ENCODE results near the gene TFIP11.
"Not testable (repeated sequence)": the region's sequence is repeated elsewhere in the genome, so short reads cannot be mapped to it uniquely, and the experiment has no call there.

TFIP11 gene

DNA sequence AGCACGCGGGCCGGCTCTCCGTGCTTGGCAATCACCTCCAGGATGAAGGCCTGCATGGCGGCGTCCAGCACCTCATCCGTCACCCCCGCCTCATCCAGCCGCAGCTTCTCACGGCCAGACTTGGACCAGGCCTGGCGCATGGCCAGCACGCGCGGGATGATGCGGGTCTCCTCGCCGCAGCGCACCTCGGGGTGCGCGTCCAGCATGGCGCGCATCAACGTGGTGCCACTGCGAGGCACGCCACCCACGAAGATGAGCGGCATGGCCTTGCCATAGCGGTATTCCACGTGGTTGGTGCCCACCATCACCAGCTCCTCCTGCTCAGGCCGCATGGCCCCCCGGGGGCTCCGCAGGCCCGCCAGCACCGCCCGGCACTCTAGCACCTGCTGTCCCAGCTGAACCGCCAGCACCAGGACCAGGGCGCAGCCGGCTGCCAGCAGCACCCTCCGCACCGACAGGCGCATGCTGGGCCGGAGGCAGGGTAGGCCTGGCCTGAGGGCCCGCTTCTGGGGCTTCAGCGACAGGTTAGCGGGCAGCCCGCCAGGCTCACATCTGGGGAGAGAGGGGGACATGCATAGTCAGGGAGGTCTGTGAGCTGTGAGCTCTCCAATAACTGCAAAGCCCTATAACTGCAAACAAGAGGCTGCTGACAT is 29.0 kb upstream of the TFIP11 start:
- DNase-seq (ENCODE audit: low read depth) = no peak

DNA sequence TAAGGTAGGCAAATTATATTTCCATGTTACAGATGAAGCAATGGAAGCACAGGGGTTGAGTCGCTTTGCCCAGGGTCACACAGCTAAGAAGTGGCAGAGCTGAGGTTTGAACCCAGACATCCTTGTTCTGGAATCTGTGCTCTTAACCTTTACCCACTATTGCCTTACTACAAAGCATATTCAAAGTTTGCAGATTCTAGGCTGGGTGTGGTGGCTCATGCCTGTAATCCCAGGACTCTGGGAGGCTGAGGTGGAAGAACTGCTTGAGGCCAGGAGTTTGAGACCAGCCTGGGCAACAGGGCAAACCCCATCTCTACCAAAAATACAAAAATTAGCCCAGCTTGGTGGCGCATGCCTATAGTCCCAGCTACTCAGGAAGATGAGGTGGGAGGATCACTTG is 27.8 kb upstream of the TFIP11 start:
- DNase-seq (ENCODE audit: low read depth) = no peak

DNA sequence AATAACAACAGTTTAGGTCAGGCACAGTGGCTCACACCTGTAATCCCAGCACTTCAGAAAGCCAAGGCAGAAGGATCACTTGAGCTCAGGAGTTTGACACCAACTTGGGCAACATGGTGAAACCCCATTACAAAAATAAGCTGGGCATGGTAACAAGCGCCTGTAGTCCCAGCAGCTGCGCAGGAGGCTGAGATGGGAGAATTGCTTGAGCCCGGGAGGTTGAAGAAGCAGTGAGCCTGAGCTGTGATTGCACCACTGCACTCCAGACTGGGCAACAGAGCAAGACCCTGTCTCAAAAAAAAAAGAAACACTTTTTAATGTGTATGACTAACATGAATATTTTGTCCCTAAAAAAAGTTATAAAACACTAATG is 24.5 kb upstream of the TFIP11 start:
- no peak for DNase-seq (ENCODE audit: low read depth)

DNA sequence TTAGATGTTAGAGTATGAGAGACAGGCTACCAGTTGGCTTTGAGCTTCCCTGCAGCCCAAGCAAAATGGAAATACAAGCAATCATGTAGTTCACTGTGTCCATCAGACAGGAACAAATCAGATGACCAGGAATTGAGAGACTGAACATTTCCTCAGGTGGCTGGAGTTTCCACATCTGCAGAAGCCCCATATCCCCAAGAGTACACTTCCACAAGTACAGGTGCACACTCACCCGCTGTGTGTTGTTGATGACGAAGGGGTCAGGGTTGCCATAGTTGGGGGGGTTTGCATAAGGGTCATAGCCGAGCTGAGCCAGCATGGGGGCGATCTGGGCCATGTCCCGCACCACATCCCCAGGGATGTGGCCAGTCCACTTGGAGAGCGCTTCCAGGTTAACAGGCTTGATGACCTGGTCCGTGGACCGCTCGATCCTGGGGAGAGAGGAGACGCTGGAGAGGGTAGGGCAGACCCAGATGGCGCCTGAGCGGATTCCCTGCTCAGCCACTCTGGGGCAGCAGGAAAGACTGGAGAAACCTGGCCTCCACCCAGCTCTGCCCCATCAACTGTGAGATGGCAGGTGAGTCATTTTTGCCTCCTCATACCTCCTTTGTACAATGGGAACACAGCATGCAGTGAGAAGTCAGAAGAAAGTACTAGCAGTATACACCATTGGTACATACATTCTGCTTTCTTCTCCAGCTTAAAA is 23.9 kb upstream of the TFIP11 start:
- DNase-seq (ENCODE audit: low read depth) = no peak

DNA sequence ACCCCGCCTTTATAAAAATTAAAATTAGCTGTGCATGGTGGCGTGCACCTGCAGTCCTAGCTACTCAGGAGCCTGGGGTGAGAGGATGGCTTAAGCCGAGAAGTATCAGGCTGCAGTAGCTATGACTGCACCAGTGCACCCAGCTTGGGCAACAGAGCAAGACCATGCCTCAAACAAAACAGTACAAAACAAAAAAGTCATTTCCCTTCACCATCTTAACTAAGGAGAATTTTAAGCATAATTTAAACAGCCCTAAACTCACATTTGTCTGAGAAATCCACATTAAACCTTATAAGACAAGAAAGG is 23.3 kb upstream of the TFIP11 start:
- DNase-seq (ENCODE audit: low read depth) = no peak

DNA sequence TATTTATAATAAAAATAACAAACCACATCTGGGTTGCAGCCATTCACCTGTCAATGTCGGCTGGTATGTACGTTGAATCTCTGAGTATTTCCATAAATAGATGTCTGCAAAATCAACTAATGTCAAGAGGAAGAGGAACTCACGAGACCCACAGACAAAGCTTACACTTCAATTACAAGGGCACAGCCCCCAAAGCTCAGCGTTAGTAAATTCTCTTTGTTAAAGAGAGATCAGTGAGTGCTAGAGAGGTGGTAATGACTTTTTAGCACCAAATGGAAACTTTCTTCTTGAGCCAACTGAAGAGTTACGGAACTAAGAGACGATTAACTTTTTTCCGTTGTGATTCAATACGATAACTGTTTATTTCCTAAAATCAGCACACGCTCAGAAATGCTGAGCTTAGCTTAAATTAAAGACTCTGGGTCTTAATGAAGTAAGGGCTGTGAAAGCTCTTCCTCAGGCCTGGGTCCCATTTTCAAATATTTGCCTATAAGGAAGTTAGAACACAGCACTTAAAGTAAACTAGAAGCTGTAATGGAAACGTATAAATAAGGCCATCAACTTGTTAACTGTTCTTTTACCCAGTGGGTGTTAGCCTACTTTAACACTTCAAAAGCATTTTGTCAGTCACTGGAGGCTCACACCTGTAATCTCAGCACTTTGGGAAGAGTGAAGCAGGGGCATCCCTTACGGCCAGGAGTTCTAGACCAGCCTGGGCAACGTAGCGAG is 22.8 kb upstream of the TFIP11 start:
- no peak for DNase-seq (ENCODE audit: low read depth)

DNA sequence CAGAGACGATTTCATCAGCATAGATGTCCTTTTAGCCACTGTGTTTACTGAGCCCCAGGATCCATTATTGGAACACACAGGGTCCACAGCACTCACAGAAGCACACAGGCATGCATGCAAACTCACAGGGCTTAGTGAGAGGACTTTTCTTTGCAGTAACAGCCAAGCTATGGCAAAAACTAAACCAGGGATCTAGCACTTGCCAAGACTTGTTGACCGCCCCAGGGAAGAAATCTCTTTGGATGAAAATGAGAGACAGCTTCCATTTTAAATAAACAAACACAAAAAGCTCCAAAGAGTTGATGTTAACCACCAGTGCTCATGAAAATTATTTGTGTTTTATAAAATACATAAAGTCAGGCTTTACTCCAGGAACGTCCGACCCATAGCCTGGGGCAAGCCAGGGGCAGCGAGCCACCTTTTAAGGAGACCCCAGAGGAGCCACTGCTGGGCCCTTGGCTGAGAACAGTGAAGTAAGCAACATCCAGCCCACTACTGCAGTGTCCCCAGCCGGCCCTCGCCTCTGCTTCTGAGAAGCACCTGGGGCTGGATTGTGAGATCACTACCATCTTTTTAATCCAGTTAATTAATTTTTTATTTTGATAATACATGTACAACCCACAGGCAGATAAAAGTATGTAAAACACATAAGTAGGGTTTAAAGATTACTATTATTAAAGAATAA is 22.0 kb upstream of the TFIP11 start:
- DNase-seq (ENCODE audit: low read depth) = no peak

DNA sequence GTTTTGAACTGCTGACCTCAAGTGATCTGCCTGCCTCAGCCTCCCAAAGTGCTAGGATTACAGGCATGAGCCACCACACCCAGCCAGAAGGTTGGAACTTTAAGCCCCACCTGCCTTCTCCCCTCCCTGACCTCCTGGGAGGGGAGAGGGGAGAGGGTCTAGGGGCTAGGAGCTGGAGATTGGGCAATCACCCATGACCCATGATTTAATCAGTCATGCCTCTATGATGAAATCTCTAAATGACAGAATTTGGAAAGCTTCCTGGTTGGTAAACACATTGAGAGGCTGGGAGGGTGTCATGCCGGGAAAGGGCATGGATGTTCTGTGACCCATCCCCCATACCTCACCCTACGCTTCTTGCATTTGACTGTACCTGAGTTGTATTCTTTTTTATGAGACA is 17.1 kb upstream of the TFIP11 start:
- DNase-seq (ENCODE audit: low read depth) = no peak

DNA sequence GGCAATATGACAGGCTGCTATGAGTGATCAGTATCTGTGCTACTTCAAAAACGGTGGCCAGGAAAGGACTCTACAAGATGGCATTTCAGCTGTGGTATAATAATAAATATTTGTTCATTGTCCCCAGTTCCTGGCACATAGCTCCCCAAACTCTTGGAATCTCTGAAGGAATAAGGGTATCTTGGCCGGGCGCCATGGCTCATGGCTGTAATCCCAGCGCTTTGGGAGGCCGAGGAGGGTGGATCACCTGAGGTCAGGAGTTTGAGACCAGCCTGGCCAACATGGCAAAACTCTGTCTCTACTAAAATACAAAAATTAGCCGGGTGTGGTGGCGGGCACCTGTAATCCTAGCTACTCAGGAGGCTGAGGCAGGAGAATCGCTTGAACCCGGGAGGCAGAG is 16.2 kb upstream of the TFIP11 start:
- not testable (repeated sequence) for DNase-seq (ENCODE audit: low read depth)

DNA sequence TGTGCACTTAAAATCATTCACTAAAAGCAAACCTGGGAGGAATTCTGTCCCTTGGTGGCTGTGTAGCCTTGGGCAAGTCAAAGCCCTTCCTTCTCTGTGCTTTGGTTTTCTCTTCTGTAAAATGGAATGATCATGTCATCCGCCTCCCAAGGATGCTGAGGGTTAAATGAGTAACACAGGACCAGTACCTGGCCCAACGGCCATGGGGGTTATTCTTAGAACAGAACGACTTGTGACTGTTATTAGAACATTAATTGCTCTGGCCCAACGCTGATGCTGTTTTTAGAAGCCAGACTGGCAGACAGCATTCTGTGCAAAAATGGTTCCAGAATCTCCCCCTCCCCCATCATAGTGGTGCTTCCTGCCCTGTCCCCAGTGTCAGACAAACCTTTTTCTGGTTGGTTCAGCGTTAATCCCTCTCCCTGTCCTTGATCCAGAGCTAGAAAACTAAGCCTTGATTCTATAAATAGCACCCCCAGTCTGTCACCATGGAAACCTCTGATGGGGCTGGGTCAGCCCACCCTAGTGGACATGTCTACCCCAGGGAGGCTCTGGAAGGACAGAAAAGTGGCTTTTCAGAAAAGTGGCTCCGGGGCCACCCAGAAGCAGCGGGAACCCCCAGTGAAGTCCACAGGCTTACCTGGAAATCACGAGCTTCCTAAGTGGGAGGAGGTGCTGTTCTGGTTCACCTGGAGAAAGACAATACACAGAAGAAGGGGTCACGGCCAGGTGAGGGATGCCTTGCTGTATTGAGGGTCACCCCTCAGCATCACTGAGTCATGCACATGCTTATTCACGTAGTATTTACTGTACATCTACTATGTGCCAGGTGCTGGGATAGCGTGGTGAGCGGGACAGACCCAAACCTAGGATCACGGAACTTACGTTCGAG is 15.5 kb upstream of the TFIP11 start:
- DNase-seq (ENCODE audit: low read depth) = no peak

DNA sequence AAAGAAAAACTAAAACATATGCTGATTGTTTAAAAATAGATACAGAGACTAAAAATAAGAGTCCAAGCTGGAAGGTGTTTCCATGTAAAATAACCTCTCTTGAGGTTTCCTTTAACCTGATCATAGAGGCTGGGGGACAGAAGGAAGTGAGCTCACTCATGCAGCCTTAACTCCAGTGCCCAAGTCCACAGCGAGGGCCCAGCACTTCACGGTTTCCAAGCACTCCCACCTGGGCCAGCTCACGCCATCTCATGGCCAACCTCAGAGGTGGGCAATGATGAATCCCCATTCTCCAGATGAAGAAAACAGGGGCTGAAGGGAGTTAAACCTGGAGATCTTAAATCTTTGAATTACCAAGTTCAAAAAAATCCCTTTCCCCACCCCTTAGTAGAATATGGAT is 14.9 kb upstream of the TFIP11 start:
- no peak for DNase-seq (ENCODE audit: low read depth)

DNA sequence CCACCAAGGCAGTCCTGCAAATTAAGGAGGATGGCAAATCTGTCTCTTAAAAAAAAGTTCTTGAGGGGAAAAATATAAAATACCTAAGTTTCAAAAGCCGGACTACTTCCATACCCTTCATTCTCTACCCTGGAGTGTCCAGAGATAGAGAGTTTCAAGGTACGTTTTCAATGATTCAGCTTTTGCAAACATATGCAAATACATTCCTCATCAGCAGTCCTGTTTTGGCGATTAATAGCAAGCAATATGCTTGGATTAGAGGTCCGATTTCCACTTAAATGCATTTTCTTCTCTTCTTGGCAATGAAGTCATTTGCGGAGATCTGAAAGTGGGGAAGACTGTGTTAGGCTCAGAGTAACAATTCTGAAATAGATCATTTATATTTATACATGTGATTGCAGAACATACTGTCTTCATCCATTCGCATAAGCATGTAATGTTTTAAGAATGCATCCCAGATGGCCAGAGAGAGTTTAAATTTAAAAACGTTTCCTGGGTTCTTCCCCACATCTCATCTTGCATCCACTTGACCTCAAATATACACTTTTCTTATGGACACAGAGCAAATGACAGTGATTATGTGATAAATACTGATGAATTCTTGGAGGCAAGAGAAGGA is 13.8 kb upstream of the TFIP11 start:
- no peak for DNase-seq (ENCODE audit: low read depth)

DNA sequence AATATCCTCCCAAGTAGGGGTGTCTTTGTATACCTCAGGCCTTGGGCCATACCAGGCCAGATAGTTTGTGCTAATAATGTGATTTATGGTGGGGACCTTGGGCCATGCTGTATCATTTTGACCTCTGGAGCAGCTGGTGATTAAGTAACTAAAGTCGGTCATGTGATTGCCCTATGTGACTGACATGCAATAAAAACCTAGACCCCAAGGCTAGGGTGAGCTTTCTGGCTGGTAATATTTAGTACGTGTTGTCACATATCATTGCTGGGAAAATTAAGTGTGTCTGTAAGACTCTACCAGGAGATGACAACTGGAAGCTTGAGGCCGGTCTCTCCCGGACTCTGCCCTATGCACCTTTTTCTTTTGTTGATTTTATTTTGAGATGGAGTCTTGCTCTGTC is 12.6 kb upstream of the TFIP11 start:
- DNase-seq (ENCODE audit: low read depth) = no peak

DNA sequence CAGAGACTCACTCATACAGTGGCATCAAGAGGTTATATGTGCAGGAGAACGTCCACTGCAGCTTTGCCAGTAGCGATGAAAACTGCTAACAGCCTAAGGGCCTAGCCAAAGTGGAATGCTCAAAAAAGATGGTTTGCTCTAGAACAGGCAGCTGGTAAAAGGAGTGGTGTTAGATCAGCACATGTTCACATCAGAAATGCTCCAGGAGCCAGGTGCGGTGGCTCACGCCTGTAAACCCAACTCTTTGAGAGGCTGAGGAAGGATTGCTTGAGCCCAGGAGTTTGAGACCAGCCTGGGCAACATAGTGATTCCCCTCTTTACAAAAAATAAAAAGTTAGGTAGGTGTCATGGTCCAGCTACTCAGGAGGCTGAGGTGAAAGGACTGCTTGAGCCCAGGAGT is 10.3 kb upstream of the TFIP11 start:
- no peak for DNase-seq (ENCODE audit: low read depth)

DNA sequence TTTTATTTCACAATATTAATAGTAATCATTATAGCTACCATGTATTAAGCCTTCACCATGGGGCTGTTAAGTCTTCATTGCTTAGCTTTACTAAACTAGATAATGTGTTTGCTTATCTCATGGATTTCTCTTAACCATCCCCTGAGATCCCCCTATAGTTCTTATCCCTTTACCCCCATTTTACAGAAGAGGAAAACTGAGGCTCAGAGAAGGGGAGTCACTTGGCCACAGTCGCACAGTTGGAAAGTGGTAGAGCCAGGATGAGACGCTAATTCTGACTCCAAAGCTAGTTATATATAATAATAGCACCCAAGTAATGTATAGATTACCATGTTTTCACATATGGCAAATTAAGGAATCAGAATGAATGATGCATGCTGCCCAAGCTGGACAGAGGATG is 9.7 kb upstream of the TFIP11 start:
- no peak for DNase-seq (ENCODE audit: low read depth)

DNA sequence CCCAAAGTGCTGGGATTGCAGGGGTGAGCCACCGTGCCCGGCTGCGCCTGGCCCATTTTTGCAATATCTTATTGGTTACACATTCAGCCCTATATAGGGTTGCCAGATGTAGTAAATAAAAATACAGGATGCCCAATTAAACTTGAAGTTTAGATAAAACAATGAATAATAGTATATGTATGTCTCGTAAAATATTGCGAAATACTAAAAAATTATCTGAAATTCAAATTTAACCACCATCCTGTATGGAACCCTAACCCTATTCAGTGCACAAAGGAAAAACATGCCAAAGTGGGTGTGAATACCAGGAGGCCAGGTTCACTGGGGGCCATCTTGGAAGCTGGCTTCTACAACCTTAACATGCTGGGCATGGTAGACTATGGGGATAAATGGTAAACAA is 5.2 kb upstream of the TFIP11 start:
- DNase-seq (ENCODE audit: low read depth) = no peak

DNA sequence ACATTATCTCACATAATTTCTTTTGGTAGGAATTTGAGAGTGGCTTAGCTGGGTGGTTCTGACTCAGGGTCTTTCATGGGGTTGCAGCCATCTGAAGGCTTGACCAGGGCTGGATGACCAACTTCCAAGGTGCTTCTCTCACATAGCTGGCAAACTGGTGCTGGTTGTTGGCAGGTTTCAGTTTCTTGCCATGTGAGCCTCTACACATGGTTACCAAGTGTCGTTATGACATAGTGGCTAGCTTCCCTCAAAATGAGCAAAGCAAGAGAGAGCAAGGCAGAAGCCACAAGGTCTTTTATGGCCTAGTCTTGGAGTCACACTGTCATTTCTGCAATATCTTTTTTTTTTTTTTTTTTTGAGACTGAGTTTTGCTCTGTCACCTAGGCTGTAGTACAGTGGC is 4.2 kb upstream of the TFIP11 start:
- no peak for DNase-seq (ENCODE audit: low read depth)

DNA sequence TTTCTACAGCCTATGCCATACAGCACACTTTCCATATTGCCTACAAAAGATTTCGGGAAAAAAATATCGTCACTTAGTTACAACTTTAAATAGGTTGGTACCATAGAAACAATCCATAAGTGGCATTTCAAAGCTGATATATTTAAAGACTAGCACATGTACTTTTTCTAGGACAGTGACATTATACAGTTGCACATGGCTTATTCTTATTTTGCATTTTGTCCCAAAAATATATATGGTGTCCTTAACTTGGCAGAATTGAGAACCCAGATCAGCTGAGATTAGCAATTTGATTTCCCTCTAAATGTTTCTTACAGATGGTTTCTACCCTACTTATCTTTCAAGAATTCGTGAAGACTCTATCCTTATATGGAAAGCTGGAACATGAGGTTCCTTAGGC is 3.7 kb upstream of the TFIP11 start:
- no peak for DNase-seq (ENCODE audit: low read depth)

DNA sequence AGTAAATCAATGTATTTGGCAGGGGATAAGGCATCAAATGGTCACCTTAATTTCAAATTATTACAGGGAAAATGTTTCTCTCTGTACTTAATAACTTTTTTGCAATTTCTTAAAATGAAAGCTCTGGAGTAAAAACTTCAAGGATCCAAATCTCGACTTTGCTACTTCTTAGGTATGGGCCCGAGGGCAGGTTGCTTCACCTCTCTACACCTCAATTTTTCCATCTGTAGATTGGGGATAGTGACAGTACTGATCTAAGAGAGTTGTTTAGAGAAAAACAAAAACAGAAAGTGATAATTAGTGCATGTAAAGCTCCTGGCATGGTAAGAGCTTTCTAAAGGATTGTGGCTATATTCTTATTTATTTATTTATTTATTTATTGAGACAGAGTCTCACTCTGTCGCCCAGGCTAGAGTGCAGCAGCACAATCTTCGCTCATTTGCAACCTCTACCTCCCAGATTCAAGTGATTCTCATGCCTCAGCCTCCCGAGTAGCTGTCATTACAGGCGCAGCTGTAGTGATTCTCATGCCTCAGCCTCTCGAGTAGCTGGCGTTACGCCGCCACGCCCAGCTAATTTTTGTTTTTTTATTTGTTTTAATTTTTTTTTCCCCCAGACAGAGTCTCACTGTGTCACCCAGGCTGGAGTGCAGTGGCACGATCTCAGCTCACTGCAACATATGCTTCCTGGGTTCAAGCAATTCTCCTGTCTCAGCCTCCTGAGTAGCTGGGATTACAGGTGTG is 2.3 kb upstream of the TFIP11 start:
- no peak for DNase-seq (ENCODE audit: low read depth)

DNA sequence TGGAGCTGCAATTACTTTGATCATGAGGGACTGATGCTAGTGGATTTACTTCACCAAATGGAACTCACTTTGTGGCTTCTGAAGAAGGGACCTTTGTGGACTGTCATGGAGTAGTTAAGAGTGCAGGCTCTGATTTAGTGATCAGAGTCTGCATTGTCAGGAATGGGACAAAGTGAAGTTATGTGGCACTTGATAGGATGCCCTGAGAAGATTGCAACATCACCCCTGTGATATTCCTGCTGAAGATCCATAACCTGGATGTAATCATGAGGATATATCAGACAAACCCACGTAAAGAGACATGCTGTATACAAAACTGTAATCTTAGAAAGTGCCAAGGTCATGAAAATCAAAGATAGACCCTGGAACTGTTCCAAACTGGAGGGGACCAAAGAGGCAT is 1.6 kb upstream of the TFIP11 start:
- DNase-seq (ENCODE audit: low read depth) = no peak

DNA sequence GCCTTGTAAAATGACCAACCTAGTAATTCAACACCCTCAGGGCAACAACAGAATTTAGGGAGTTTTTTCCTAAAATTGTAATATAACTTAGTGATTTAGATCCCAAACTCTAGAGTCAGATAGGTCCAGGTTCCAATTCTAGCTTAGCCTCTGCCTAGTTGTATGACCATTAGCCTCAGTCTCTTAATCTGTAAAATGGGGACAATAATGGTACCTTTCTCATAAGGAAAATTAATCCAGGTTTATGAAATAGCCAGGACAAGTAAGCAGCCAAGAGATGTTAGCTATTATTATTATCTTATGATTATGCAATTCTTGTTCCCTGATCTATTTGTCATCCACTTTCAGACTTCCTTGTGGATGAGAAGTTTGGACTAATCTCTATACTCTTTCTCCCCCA is 4.1 kb downstream of the TFIP11 start:
- no peak for DNase-seq (ENCODE audit: low read depth)

Measured in stimulated activated CD8-positive, alpha-beta memory T cell treated with anti-CD3 and anti-CD28 coated beads, Interleukin-4, amount 100 ng/mL, for 24 hours (primary cell).